HCT116 (cell line): ENCODE measurements around the gene CBFA2T2.

Source experiments
- CEBPB ChIP-seq: IDR thresholded peaks from 2 replicates; pipeline ENCODE4 v1.6.1; 2012; ENCODE audit warnings: low read depth
- CTCF ChIP-seq, 3 experiments: fragments of 200-600 bp in 1 of 3; sonication (generic) in 1 of 3; IDR thresholded peaks in 2 of 3; conservative IDR thresholded peaks in 1 of 3; 2 replicates each; pipeline ENCODE4 v1.5.1; 2012 to 2017; ENCODE audit warnings: low read depth in 2 of 3, low read length in 2 of 3, antibody characterized with exemption in 1 of 3, borderline replicate concordance in 1 of 3, control low read depth in 1 of 3, mild to moderate bottlenecking in 1 of 3, mixed read lengths in 1 of 3, mixed run types in 1 of 3, moderate library complexity in 1 of 3; ENCODE audit not compliant: insufficient read depth in 1 of 3
- ELF1 ChIP-seq: IDR thresholded peaks from 2 replicates; pipeline ENCODE4 v1.6.1; 2012; ENCODE audit warnings: low read depth, borderline replicate concordance
- EZH2 ChIP-seq: fragments of 200-600 bp; sonication (generic); IDR thresholded peaks from 2 replicates; pipeline ENCODE4 v1.6.1; 2017; ENCODE audit warnings: antibody characterized with exemption, mixed run types
- EZH2phosphoT487 ChIP-seq: fragments of 200-600 bp; IDR thresholded peaks from 2 replicates; pipeline ENCODE4 v1.6.1; 2018; ENCODE audit warnings: antibody characterized with exemption, borderline replicate concordance
- FOSL1 ChIP-seq: IDR thresholded peaks from 2 replicates; pipeline ENCODE4 v1.6.1; 2012; ENCODE audit warnings: low read depth
- POLR2A ChIP-seq: IDR thresholded peaks from 2 replicates; pipeline ENCODE4 v1.7.0; 2011; ENCODE audit warnings: borderline replicate concordance; ENCODE audit not compliant: insufficient read depth, insufficient read length; ENCODE audit errors: extremely low read depth
- RAD21 ChIP-seq: IDR thresholded peaks from 2 replicates; pipeline ENCODE4 v1.6.1; 2012; ENCODE audit warnings: low read depth, mild to moderate bottlenecking
- SRF ChIP-seq: IDR thresholded peaks from 2 replicates; pipeline ENCODE4 v1.6.1; 2012; ENCODE audit warnings: low read depth
- TCF7L2 ChIP-seq: IDR thresholded peaks from 2 replicates; pipeline ENCODE4 v1.7.0; 2011; ENCODE audit warnings: borderline replicate concordance, inconsistent platforms; ENCODE audit not compliant: insufficient read depth, insufficient read length; ENCODE audit errors: extremely low read depth
- ZNF274 ChIP-seq: fragments of 200-500 bp; sonication (Bioruptor generic); IDR thresholded peaks from 2 replicates; pipeline ENCODE4 v1.6.1; 2014; ENCODE audit warnings: mild to moderate bottlenecking, low read depth, low read length, inconsistent platforms
- TF ChIP-seq, protein P1 (sequence below): IDR thresholded peaks from 2 replicates; pipeline ENCODE4 v1.6.1; 2012; ENCODE audit warnings: low read depth

- TF ChIP-seq FOSL1 (no peak), CTCF (IDR thresholded peaks at IDR 0.05 in 2 of 3, conservative IDR thresholded peaks at IDR 0.05 in 1 of 3; ENCODE audit: borderline replicate concordance in 1 of 3, insufficient read depth in 1 of 3, low read depth in 2 of 3, low read length in 2 of 3) (no peak), ZNF274 (no peak), POLR2A (no peak), TCF7L2 (no peak), SRF (no peak), EZH2 (no peak), RAD21 (no peak), EZH2phosphoT487 (no peak), CEBPB (no peak), ELF1 (no peak)
- TF ChIP-seq, protein P1, sequence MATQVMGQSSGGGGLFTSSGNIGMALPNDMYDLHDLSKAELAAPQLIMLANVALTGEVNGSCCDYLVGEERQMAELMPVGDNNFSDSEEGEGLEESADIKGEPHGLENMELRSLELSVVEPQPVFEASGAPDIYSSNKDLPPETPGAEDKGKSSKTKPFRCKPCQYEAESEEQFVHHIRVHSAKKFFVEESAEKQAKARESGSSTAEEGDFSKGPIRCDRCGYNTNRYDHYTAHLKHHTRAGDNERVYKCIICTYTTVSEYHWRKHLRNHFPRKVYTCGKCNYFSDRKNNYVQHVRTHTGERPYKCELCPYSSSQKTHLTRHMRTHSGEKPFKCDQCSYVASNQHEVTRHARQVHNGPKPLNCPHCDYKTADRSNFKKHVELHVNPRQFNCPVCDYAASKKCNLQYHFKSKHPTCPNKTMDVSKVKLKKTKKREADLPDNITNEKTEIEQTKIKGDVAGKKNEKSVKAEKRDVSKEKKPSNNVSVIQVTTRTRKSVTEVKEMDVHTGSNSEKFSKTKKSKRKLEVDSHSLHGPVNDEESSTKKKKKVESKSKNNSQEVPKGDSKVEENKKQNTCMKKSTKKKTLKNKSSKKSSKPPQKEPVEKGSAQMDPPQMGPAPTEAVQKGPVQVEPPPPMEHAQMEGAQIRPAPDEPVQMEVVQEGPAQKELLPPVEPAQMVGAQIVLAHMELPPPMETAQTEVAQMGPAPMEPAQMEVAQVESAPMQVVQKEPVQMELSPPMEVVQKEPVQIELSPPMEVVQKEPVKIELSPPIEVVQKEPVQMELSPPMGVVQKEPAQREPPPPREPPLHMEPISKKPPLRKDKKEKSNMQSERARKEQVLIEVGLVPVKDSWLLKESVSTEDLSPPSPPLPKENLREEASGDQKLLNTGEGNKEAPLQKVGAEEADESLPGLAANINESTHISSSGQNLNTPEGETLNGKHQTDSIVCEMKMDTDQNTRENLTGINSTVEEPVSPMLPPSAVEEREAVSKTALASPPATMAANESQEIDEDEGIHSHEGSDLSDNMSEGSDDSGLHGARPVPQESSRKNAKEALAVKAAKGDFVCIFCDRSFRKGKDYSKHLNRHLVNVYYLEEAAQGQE = no peak
Observed at GRCh38 chr20:33621717-33622400, 132.0 kb downstream of the CBFA2T2 start.
